GM18867 (cell line): ENCODE results near the gene SLC25A30.

Experiments used
- ATAC-seq: cut with Tn5 transposase; IDR thresholded peaks from one replicate; pipeline ENCODE4 v1.9.1; 2021; ENCODE audit warnings: mild to moderate bottlenecking, moderate library complexity; ENCODE audit not compliant: unreplicated experiment

SLC25A30 gene

GRCh38 chr13:45417790-45418534 is at the start of gene SLC25A30:
TSS of gene SLC25A30 (minus strand) at chr13:45418373. CDS start at chr13:45411425, 6,948 bp downstream.
- peak; percentile 91 for ATAC-seq

- ATAC-seq, result no peak
Measured at GRCh38 chr13:45466359-45466758, 48.2 kb upstream of the SLC25A30 start.

GRCh38 chr13:45464687-45465453 is 46.7 kb upstream of the SLC25A30 start, which contains the start of gene COG3:
TSS of gene COG3 (plus strand) at chr13:45464939. CDS start at chr13:45465037, 98 bp downstream.
- peak; percentile 95 for ATAC-seq

- no peak for ATAC-seq
Measured at GRCh38 chr13:45464141-45464686, 46.0 kb upstream of the SLC25A30 start.

- no peak for ATAC-seq
Measured at GRCh38 chr13:45456196-45456972, 38.2 kb upstream of the SLC25A30 start.

- ATAC-seq, result no peak
Measured at GRCh38 chr13:45454204-45454603, 36.0 kb upstream of the SLC25A30 start.

GRCh38 chr13:45451282-45451681 is 33.1 kb upstream of the SLC25A30 start:
- no peak for ATAC-seq

- ATAC-seq, result no peak
Measured at GRCh38 chr13:45448965-45449559, 30.9 kb upstream of the SLC25A30 start.

- no peak for ATAC-seq
Measured at GRCh38 chr13:45447050-45447661, 29.0 kb upstream of the SLC25A30 start.

GRCh38 chr13:45446181-45446580 is 28.0 kb upstream of the SLC25A30 start:
- ATAC-seq, result no peak

- no peak for ATAC-seq
Measured at GRCh38 chr13:45445053-45445452, 26.9 kb upstream of the SLC25A30 start.

- ATAC-seq, result peak; percentile 70
Measured at GRCh38 chr13:45441633-45442032, 23.5 kb upstream of the SLC25A30 start.

GRCh38 chr13:45439781-45440462 is 21.7 kb upstream of the SLC25A30 start:
- ATAC-seq, result no peak

- no peak for ATAC-seq
Measured at GRCh38 chr13:45439008-45439407, 20.8 kb upstream of the SLC25A30 start.

- no peak for ATAC-seq
Measured at GRCh38 chr13:45437947-45438346, 19.8 kb upstream of the SLC25A30 start.

GRCh38 chr13:45436953-45437352 is 18.8 kb upstream of the SLC25A30 start:
- ATAC-seq, result no peak

GRCh38 chr13:45436332-45436731 is 18.2 kb upstream of the SLC25A30 start:
- no peak for ATAC-seq

- no peak for ATAC-seq
Measured at GRCh38 chr13:45434556-45435371, 16.6 kb upstream of the SLC25A30 start.

- no peak for ATAC-seq
Measured at GRCh38 chr13:45433381-45433790, 15.2 kb upstream of the SLC25A30 start.
